ENCODE results near the gene ALDH3B2. TPM values are rescaled to one million over a fixed set of nuclear protein-coding genes. Genes with fewer than 3 reads are reported as not detected.
A peak's percentile ranks its signal among the peaks of the same experiment; 100 is the strongest.

The ALDH3B2 gene
- total RNA-seq, 2 experiments from 2014 or later, result not detected

GRCh38 chr11:67631853-67632174, 42.6 kb downstream of the ALDH3B2 start:
- no peak for TF ChIP-seq CTCF (IDR thresholded peaks at IDR 0.05)
- ATAC-seq (no peak), DNase-seq (no peak)
- POLR2A ChIA-PET, result interaction anchor here (0.6 to 5.9 kb wide), 4 partner anchors 12 to 40 kb away, joined by 3 to 48 read pairs (median 4); no protein-coding TSS in a partner anchor
- H3K27me3 Mint-ChIP-seq, result no peaks in the 10 kb centered on the region
- intact Hi-C loops (cut with micrococcal nuclease), result no loop called here
- H3K4me1 Mint-ChIP-seq (ENCODE audit: low read depth), result peaks cover 7% of the 10 kb centered on the region
- no peaks in the 10 kb centered on the region for H3K9me3 Mint-ChIP-seq
- no peak overlapping the region for H3K27ac Mint-ChIP-seq
- CTCF ChIA-PET, result interaction anchor here (4.5 to 8.6 kb wide), 3 partner anchors 16 to 26 kb away, joined by 66 to 127 read pairs (median 89); partner anchors contain the start of gene ACY3
- peaks cover under 1% of the 10 kb centered on the region for H3K36me3 Mint-ChIP-seq (ENCODE audit: low read depth)
- no peak overlapping the region for H3K4me3 Mint-ChIP-seq

- ATAC-seq (no peak), DNase-seq (no peak)
- Mint-ChIP-seq H3K4me1 (ENCODE audit: low read depth) (peaks cover 7% of the 10 kb centered on the region), H3K27ac (no peak overlapping the region), H3K9me3 (no peaks in the 10 kb centered on the region), H3K36me3 (ENCODE audit: low read depth) (peaks cover 5% of the 10 kb centered on the region), H3K4me3 (peak overlapping the region; percentile 72), H3K27me3 (no peaks in the 10 kb centered on the region)
- TF ChIP-seq CTCF (IDR thresholded peaks at IDR 0.05), result no peak
- ChIA-PET CTCF (interaction anchor here (4.5 to 8.6 kb wide), 3 partner anchors 16 to 26 kb away, joined by 66 to 127 read pairs (median 89); partner anchors contain the start of gene ACY3), POLR2A (interaction anchor here (0.6 to 5.9 kb wide), 5 partner anchors 12 to 70 kb away, joined by 3 to 48 read pairs (median 4); no protein-coding TSS in a partner anchor)
- intact Hi-C loops (cut with micrococcal nuclease), result no loop called here
Measured at GRCh38 chr11:67631411-67631810, 43.0 kb downstream of the ALDH3B2 start.

GRCh38 chr11:67630943-67631331, 43.5 kb downstream of the ALDH3B2 start:
- H3K27ac Mint-ChIP-seq, result peak overlapping the region; percentile 55
- H3K36me3 Mint-ChIP-seq (ENCODE audit: low read depth), result peaks cover 5% of the 10 kb centered on the region
- DNase-seq, result no peak
- ChIA-PET POLR2A (interaction anchor here (1.0 to 5.9 kb wide), 4 partner anchors 16 to 70 kb away, joined by 3 to 48 read pairs (median 7); partner anchors contain the start of gene NDUFV1), CTCF (interaction anchor here (1.0 to 8.6 kb wide), 6 partner anchors 8 to 212 kb away, joined by 3 to 127 read pairs (median 37); partner anchors contain the start of genes ACY3 and TBX10)
- intact Hi-C loops (cut with micrococcal nuclease), result no loop called here
- TF ChIP-seq CTCF (IDR thresholded peaks at IDR 0.05), result peak; percentile 57
- peaks cover 7% of the 10 kb centered on the region for H3K4me1 Mint-ChIP-seq (ENCODE audit: low read depth)
- no peak for ATAC-seq
- H3K27me3 Mint-ChIP-seq, result no peaks in the 10 kb centered on the region
- H3K9me3 Mint-ChIP-seq, result no peaks in the 10 kb centered on the region
- H3K4me3 Mint-ChIP-seq, result peak overlapping the region; percentile 72

GRCh38 chr11:67630228-67630942, 44.0 kb downstream of the ALDH3B2 start:
- intact Hi-C loops (cut with micrococcal nuclease), result no loop called here
- Mint-ChIP-seq H3K36me3 (ENCODE audit: low read depth) (peaks cover 5% of the 10 kb centered on the region), H3K27me3 (no peaks in the 10 kb centered on the region), H3K27ac (peak overlapping the region; percentile 93), H3K4me3 (peak overlapping the region; percentile 72), H3K9me3 (no peaks in the 10 kb centered on the region), H3K4me1 (ENCODE audit: low read depth) (peaks cover 7% of the 10 kb centered on the region)
- POLR2A ChIA-PET, result interaction anchor here (0.6 to 5.9 kb wide), 13 partner anchors 12 to 174 kb away, joined by 3 to 48 read pairs (median 5); partner anchors contain the start of genes ACY3, GSTP1 and NDUFV1
- ATAC-seq (peak; percentile 83), DNase-seq (peak; percentile 99)
- CTCF ChIA-PET, result interaction anchor here (0.9 to 8.6 kb wide), 15 partner anchors 9 to 390 kb away, joined by 3 to 127 read pairs (median 4); partner anchors contain the start of genes ACY3, GSTP1 and TBX10
- TF ChIP-seq CTCF (IDR thresholded peaks at IDR 0.05), result peak; percentile 83
